Endodermal cell (in vitro differentiated cells): Measurements from ENCODE around the gene ADIPOR2. TPM values are rescaled to one million over a fixed set of nuclear protein-coding genes. Genes with fewer than 3 reads are reported as not detected.

Experiments
- DNase-seq: peaks from one replicate; pipeline ENCODE4 v3.0.0-alpha.2; 2017
- H3K27ac ChIP-seq: 2 replicates; pipeline ENCODE4 v1.5.1; 2013; ENCODE audit warnings: mild to moderate bottlenecking, low read depth, low read length, moderate library complexity
- H3K27me3 ChIP-seq: 2 replicates; pipeline ENCODE4 v1.6.1; 2013; ENCODE audit warnings: mild to moderate bottlenecking, low read length, moderate library complexity; ENCODE audit not compliant: insufficient read depth, control insufficient read depth, poor library complexity, severe bottlenecking
- H3K36me3 ChIP-seq: 2 replicates; pipeline ENCODE4 v1.7.0; 2013; ENCODE audit warnings: mild to moderate bottlenecking, low read length, moderate library complexity; ENCODE audit not compliant: control insufficient read depth, insufficient read depth
- H3K4me1 ChIP-seq: one replicate; pipeline ENCODE4 v1.7.0; 2013; ENCODE audit warnings: low read length; ENCODE audit not compliant: control insufficient read depth, insufficient read depth
- H3K4me3 ChIP-seq: 2 replicates; pipeline ENCODE4 v1.5.1; 2013; ENCODE audit warnings: mild to moderate bottlenecking, low read length, moderate library complexity
- H3K9ac ChIP-seq: 2 replicates; pipeline ENCODE4 v1.6.1; 2013; ENCODE audit warnings: mild to moderate bottlenecking, low read length, moderate library complexity; ENCODE audit not compliant: poor library complexity, severe bottlenecking; ENCODE audit errors: extremely low read depth
- H3K9me3 ChIP-seq: 2 replicates; pipeline ENCODE4 v1.6.1; 2013; ENCODE audit warnings: mild to moderate bottlenecking, low read length, moderate library complexity; ENCODE audit not compliant: control insufficient read depth
- H3K27ac Mint-ChIP-seq: 2 replicates; pipeline ENCODE4 v1.8.0; 2020; ENCODE audit warnings: mixed read lengths
- H3K27me3 Mint-ChIP-seq: 2 replicates; pipeline ENCODE4 v1.8.0; 2021; ENCODE audit warnings: mild to moderate bottlenecking, mixed read lengths; ENCODE audit not compliant: insufficient read depth
- H3K36me3 Mint-ChIP-seq: 2 replicates; pipeline ENCODE4 v1.8.0; 2020; ENCODE audit warnings: low read depth, mixed read lengths
- H3K4me1 Mint-ChIP-seq: 2 replicates; pipeline ENCODE4 v1.8.0; 2020; ENCODE audit warnings: mixed read lengths
- H3K4me3 Mint-ChIP-seq: 2 replicates; pipeline ENCODE4 v1.8.0; 2020; ENCODE audit warnings: mild to moderate bottlenecking, moderate library complexity, mixed read lengths
- H3K9me3 Mint-ChIP-seq: 2 replicates; pipeline ENCODE4 v1.8.0; 2020; ENCODE audit warnings: mild to moderate bottlenecking, mixed read lengths
- CTCF ChIP-seq: fragments of 200-600 bp; sonication (generic); conservative IDR thresholded peaks from 2 replicates; pipeline ENCODE4 v1.5.0; 2021; ENCODE audit warnings: antibody characterized with exemption, mild to moderate bottlenecking
- WGBS, 2 experiments: methylation state at CpG; one replicate each; pipeline versions ENCODE4 v1.1.5 to v1.1.7; 2013; ENCODE audit warnings: missing lambda C conversion rate in 2 of 2, mixed read lengths in 1 of 2; ENCODE audit not compliant: insufficient coverage in 1 of 2, insufficient read length in 1 of 2; 5-methylcytosine and 5-hydroxymethylcytosine counted together
- total RNA-seq, 2 donors: library from RNA; stranded (reverse); fragmentation: NEBNext Ultra II Directional in 1 of 2; extraction: Animal tissue kit (Norgen Biotek cat#: 25700) in 1 of 2; gene quantifications; 2 replicates in 1 of 2; 3 replicates in 1 of 2; pipeline ENCODE4 v1.2.1, GENCODE V29; 2021

Gene ADIPOR2
- total RNA-seq, 2 donors from 2014 or later, result 53.7 to 124 TPM

- Histone ChIP-seq H3K36me3 (no peaks in the 10 kb centered on the region), H3K4me1 (peaks cover 5% of the 10 kb centered on the region), H3K4me3 (no peak overlapping the region), H3K9me3 (peaks cover 6% of the 10 kb centered on the region), H3K9ac (no peak overlapping the region), H3K27ac (no peak overlapping the region), H3K27me3 (no peaks in the 10 kb centered on the region)
- H3K27ac Mint-ChIP-seq, result peak overlapping the region; percentile 0
- peaks cover 66% of the 10 kb centered on the region for H3K4me1 Mint-ChIP-seq
- WGBS, 2 experiments, result no CpG with 5 or more reads among the region's 1 CpG
- H3K36me3 Mint-ChIP-seq, result peaks cover 15% of the 10 kb centered on the region
- TF ChIP-seq CTCF, result no peak
- DNase-seq, result no peak
- no peak overlapping the region for H3K4me3 Mint-ChIP-seq
- H3K27me3 Mint-ChIP-seq, result no peaks in the 10 kb centered on the region
- H3K9me3 Mint-ChIP-seq, result peaks cover 11% of the 10 kb centered on the region
Measured at GRCh38 chr12:1739368-1739767, 48.5 kb downstream of the ADIPOR2 start.

GRCh38 chr12:1740161-1740948 is 49.5 kb downstream of the ADIPOR2 start:
- Mint-ChIP-seq H3K9me3 (peaks cover 9% of the 10 kb centered on the region), H3K27ac (peak overlapping the region; percentile 16)
- WGBS, 2 experiments, result 78 to 85% methylated on average over 5 of the region's 5 CpGs

GRCh38 chr12:1741154-1741949 is 50.5 kb downstream of the ADIPOR2 start:
- Mint-ChIP-seq H3K9me3 (peaks cover 11% of the 10 kb centered on the region), H3K27me3 (no peaks in the 10 kb centered on the region), H3K4me1 (peaks cover 63% of the 10 kb centered on the region), H3K4me3 (peak overlapping the region; percentile 2), H3K36me3 (peaks cover 28% of the 10 kb centered on the region), H3K27ac (peak overlapping the region; percentile 16)
- H3K36me3 ChIP-seq, result no peaks in the 10 kb centered on the region
- peak overlapping the region; percentile 8 for H3K4me3 ChIP-seq
- WGBS, 2 experiments, result 0% methylated on average over 1 of the region's 1 CpG
- H3K27me3 ChIP-seq, result no peaks in the 10 kb centered on the region
- H3K9ac ChIP-seq, result no peak overlapping the region
- H3K9me3 ChIP-seq, result peaks cover 7% of the 10 kb centered on the region
- H3K27ac ChIP-seq, result no peak overlapping the region
- no peak for DNase-seq
- H3K4me1 ChIP-seq, result peaks cover 5% of the 10 kb centered on the region
- no peak for TF ChIP-seq CTCF

More at GRCh38 chr12:1740161-1740948, 49.5 kb downstream of the ADIPOR2 start:
- TF ChIP-seq CTCF, result no peak
- Mint-ChIP-seq H3K36me3 (peaks cover 21% of the 10 kb centered on the region), H3K4me1 (peaks cover 65% of the 10 kb centered on the region), H3K27me3 (no peaks in the 10 kb centered on the region), H3K4me3 (peak overlapping the region; percentile 2)
- H3K4me3 ChIP-seq, result peak overlapping the region; percentile 8
- peaks cover 5% of the 10 kb centered on the region for H3K4me1 ChIP-seq
- no peak overlapping the region for H3K27ac ChIP-seq
- peaks cover 7% of the 10 kb centered on the region for H3K9me3 ChIP-seq
- DNase-seq, result no peak
- H3K27me3 ChIP-seq, result no peaks in the 10 kb centered on the region
- H3K9ac ChIP-seq, result no peak overlapping the region
- H3K36me3 ChIP-seq, result no peaks in the 10 kb centered on the region
